ENCODE results near the gene GNG4. TPM values are rescaled to one million over a fixed set of nuclear protein-coding genes. Genes with fewer than 3 reads are reported as not detected.

The GNG4 gene
- total and polyA plus RNA-seq, 2 donors (not counting 3 experiments of a cell fraction or from before 2014, with no cell fraction given): 0.10 TPM; not detected in 1

DNA sequence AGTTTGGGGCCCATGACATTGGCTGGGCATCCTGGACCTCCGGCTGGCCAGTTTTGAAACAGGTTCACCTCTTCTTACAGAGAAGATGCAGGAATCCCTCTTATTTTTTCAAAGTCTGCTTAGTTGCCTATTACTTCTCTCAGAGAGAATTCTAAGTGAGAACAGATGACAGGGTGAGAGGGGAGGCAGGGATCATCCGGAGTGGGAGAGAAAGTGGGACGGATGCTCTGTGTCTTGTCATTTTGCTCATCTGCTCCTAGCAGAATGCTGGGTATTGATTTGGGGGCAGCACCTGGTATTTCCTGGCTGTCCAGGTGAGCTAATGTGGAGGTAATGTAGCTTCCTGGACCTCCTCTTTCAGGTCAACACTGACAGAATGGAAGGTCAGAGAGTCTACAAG, 32.4 kb downstream of the GNG4 start:
- FAIRE-seq (no peak), DNase-seq (ENCODE audit: low read depth, low spot score) (no peak)
- CTCF ChIA-PET: interaction anchor here (1.3 kb wide), 1 partner anchor 16 kb away, joined by 7 read pairs; no protein-coding TSS in a partner anchor
- Histone ChIP-seq H3K4me2 (ENCODE audit: insufficient read depth, low read length) (no peak overlapping the region), H3K27me3 (ENCODE audit: control insufficient read depth in 2 of 2, insufficient read depth in 2 of 2, low read length in 2 of 2) (peaks cover 0 to 2% of the 10 kb centered on the region in 2 experiments), H3K79me2 (ENCODE audit: control insufficient read depth, insufficient read depth, low read length) (no peaks in the 10 kb centered on the region), H3K4me3 (replicated peaks in 1 of 3; ENCODE audit: insufficient read depth in 1 of 3, low read depth in 1 of 3, low read length in 3 of 3) (no peak overlapping the region), H3K9me3 (replicated peaks; ENCODE audit: control insufficient read depth, insufficient read depth, low read length) (no peaks in the 10 kb centered on the region), H4K20me1 (replicated peaks; ENCODE audit: control insufficient read depth, extremely low read depth, insufficient read depth, low read length) (no peaks in the 10 kb centered on the region), H3K36me3 (ENCODE audit: control insufficient read depth in 2 of 2, extremely low read depth in 1 of 2, insufficient read depth in 2 of 2, low read length in 2 of 2) (no peaks in the 10 kb centered on the region), H2AFZ (ENCODE audit: low read depth, low read length) (no peak overlapping the region), H3K27ac (ENCODE audit: insufficient read depth, low read depth, low read length) (no peak overlapping the region), H3K9me1 (replicated peaks; ENCODE audit: control insufficient read depth, extremely low read depth, insufficient read depth, low read length) (no peaks in the 10 kb centered on the region), H3K4me1 (ENCODE audit: control insufficient read depth, extremely low read depth, insufficient read depth, low read length) (no peaks in the 10 kb centered on the region), H3K9ac (replicated peaks; ENCODE audit: extremely low read depth, insufficient read depth, low read length) (no peak overlapping the region)
- TF ChIP-seq FOS (IDR thresholded peaks at IDR 0.05; ENCODE audit: borderline replicate concordance, insufficient read depth, low read length) (no peak), GATA2 (IDR thresholded peaks at IDR 0.05; ENCODE audit: insufficient read depth, insufficient read length, low read depth, low read length) (no peak), POLR2A (IDR thresholded peaks at IDR 0.05; ENCODE audit: low read depth, low read length) (no peak), POLR2AphosphoS5 (IDR thresholded peaks at IDR 0.05; ENCODE audit: insufficient read depth, low read depth, low read length) (no peak), EZH2 (IDR thresholded peaks at IDR 0.05; ENCODE audit: borderline replicate concordance, low read depth, low read length, severe bottlenecking) (no peak), JUN (IDR thresholded peaks at IDR 0.05; ENCODE audit: borderline replicate concordance, insufficient read depth, insufficient read length, low read depth) (no peak), MYC (IDR thresholded peaks at IDR 0.05; ENCODE audit: low read depth, low read length) (no peak), MAX (IDR thresholded peaks at IDR 0.05; ENCODE audit: insufficient read depth, insufficient read length) (no peak)
- TF ChIP-seq, protein P1, sequence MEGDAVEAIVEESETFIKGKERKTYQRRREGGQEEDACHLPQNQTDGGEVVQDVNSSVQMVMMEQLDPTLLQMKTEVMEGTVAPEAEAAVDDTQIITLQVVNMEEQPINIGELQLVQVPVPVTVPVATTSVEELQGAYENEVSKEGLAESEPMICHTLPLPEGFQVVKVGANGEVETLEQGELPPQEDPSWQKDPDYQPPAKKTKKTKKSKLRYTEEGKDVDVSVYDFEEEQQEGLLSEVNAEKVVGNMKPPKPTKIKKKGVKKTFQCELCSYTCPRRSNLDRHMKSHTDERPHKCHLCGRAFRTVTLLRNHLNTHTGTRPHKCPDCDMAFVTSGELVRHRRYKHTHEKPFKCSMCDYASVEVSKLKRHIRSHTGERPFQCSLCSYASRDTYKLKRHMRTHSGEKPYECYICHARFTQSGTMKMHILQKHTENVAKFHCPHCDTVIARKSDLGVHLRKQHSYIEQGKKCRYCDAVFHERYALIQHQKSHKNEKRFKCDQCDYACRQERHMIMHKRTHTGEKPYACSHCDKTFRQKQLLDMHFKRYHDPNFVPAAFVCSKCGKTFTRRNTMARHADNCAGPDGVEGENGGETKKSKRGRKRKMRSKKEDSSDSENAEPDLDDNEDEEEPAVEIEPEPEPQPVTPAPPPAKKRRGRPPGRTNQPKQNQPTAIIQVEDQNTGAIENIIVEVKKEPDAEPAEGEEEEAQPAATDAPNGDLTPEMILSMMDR (IDR thresholded peaks at IDR 0.05; ENCODE audit: extremely low read depth in 1 of 2, insufficient read depth in 1 of 2, low read depth in 1 of 2, low read length in 2 of 2): no peak
- no TSS peak for BruUV-seq (replicated peaks)
- intact Hi-C loops (cut with micrococcal nuclease): no loop called here
- POLR2A ChIA-PET: no interaction called here
- dilution Hi-C loops (cut with MboI; ENCODE audit: extremely low pct_ligation_motif_present, low sequenced_read_pairs): no loop called here

All from endothelial cell of umbilical vein (primary cell).